IgD-negative memory B cell (primary cell): ENCODE results near the gene ADGRG3. TPM values are rescaled to one million over a fixed set of nuclear protein-coding genes. Genes with fewer than 3 reads are reported as not detected.
"Not testable (repeated sequence)": the region's sequence is repeated elsewhere in the genome, so short reads cannot be mapped to it uniquely, and the experiment has no call there.

ENCODE experiments used
- H3K27ac Mint-ChIP-seq, 3 donors: one replicate each; pipeline ENCODE4 v1.8.0; 2020 to 2022; ENCODE audit warnings: mild to moderate bottlenecking in 3 of 3, mixed read lengths in 3 of 3, moderate library complexity in 1 of 3
- H3K27me3 Mint-ChIP-seq: one replicate; pipeline ENCODE4 v1.8.0; 2021; ENCODE audit warnings: mixed read lengths
- H3K36me3 Mint-ChIP-seq: one replicate; pipeline ENCODE4 v1.8.0; 2020; ENCODE audit warnings: mild to moderate bottlenecking, mixed read lengths
- H3K4me1 Mint-ChIP-seq, 3 donors: one replicate each; pipeline ENCODE4 v1.8.0; 2020 to 2022; ENCODE audit warnings: mixed read lengths in 3 of 3, mild to moderate bottlenecking in 1 of 3
- H3K4me3 Mint-ChIP-seq, 4 donors: one replicate each; pipeline ENCODE4 v1.8.0; 2020 to 2022; ENCODE audit warnings: mild to moderate bottlenecking in 4 of 4, mixed read lengths in 4 of 4, moderate library complexity in 3 of 4
- H3K9me3 Mint-ChIP-seq, 3 donors: one replicate each; pipeline ENCODE4 v1.8.0; 2020 to 2021; ENCODE audit warnings: mixed read lengths in 3 of 3, mild to moderate bottlenecking in 1 of 3
- polyA plus RNA-seq: library from polyadenylated mRNA; unstranded; fragments of 300-500 nt; fragmentation: Illumina TruSeq; gene quantifications from one replicate; pipeline ENCODE4 v1.2.3, GENCODE V29; 2021

ADGRG3 gene
- polyA plus RNA-seq, 1 donor from 2014 or later, result not detected

GRCh38 chr16:57711993-57712392 is 43.9 kb downstream of the ADGRG3 start:
- no peaks in the 10 kb centered on the region for H3K4me1 Mint-ChIP-seq
- H3K27me3 Mint-ChIP-seq, result peaks cover 27% of the 10 kb centered on the region
- no peak overlapping the region for H3K27ac Mint-ChIP-seq
- H3K36me3 Mint-ChIP-seq, result no peaks in the 10 kb centered on the region
- no peak overlapping the region for H3K4me3 Mint-ChIP-seq
- no peaks in the 10 kb centered on the region for H3K9me3 Mint-ChIP-seq

DNA sequence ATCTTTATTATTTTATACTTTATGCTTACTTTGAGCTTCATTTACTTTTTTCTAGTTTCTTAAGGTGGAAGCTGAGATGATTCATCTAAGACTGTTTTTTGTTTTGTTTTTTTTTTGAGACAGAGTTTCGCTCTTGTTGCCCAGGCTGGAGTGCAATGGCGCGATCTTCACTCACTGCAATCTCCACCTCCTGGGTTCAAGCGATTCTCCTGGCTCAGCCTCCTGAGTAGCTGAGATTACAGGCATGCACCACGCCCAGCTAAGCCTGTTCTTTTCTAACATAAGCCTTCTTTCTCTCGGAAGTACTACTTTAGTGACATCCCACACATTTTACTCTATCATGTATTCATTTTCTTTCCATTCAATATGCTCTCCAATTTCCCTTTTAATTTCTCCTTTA is 44.5 kb downstream of the ADGRG3 start:
- H3K9me3 Mint-ChIP-seq, H3K36me3 Mint-ChIP-seq, H3K27ac Mint-ChIP-seq, H3K4me1 Mint-ChIP-seq, H3K4me3 Mint-ChIP-seq: not testable (repeated sequence)
- peaks cover 27% of the 10 kb centered on the region for H3K27me3 Mint-ChIP-seq

DNA sequence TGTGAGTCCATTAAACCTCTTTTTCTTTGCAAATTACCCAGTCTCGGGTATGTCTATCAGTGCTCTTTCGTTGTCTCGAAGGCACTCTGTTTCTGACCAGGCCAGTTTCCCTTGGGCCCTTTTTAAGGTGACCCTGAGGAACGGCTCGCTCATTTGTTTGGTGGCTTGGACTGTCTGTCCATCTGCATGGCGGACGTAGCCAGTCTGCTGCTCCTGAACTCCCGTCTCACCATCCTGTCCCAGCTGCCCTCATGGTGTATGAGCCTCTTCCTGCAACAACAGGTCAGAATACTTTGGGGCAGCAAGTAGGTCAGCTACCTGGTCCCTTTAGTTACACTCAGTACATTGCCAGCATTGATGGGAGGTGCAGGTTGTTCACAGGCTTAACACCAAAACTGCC is 45.5 kb downstream of the ADGRG3 start:
- Mint-ChIP-seq H3K4me1 (no peaks in the 10 kb centered on the region), H3K4me3 (no peak overlapping the region), H3K9me3 (no peaks in the 10 kb centered on the region), H3K36me3 (no peaks in the 10 kb centered on the region), H3K27ac (no peak overlapping the region), H3K27me3 (peaks cover 24% of the 10 kb centered on the region)

DNA sequence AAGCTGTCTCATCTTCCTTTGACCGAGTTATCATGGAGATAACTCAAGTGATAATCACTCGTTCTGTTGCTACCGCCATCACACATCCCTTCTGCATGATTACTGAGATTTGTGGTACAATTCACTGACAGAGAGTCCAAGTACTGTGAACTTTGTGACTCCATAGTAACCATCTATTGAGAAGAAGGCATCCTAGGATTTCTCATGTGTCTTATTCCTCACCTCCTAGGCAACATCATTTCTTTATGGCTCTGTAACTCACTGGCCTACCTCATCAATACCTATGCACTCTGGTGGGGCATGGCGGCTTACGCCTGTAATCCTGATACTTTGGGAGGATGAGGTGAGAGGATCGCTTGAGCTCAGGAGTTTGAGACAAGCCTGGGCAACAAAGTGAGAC is 45.9 kb downstream of the ADGRG3 start:
- Mint-ChIP-seq H3K27ac (no peak overlapping the region), H3K36me3 (no peaks in the 10 kb centered on the region), H3K9me3 (no peaks in the 10 kb centered on the region), H3K4me1 (no peaks in the 10 kb centered on the region), H3K4me3 (no peak overlapping the region), H3K27me3 (peaks cover 23% of the 10 kb centered on the region)

- Mint-ChIP-seq H3K4me1 (peaks cover 0 to 4% (median 3%) of the 10 kb centered on the region in 3 donors), H3K27ac (no peak overlapping the region), H3K4me3 (no peak overlapping the region), H3K36me3 (no peaks in the 10 kb centered on the region), H3K27me3 (peaks cover 6% of the 10 kb centered on the region), H3K9me3 (no peaks in the 10 kb centered on the region)
Observed at GRCh38 chr16:57720142-57720575, 52.1 kb downstream of the ADGRG3 start.

GRCh38 chr16:57721356-57722209 is 53.5 kb downstream of the ADGRG3 start:
- H3K27ac Mint-ChIP-seq, result no peak overlapping the region
- H3K36me3 Mint-ChIP-seq, result no peaks in the 10 kb centered on the region
- no peak overlapping the region for H3K4me3 Mint-ChIP-seq
- H3K9me3 Mint-ChIP-seq, result no peaks in the 10 kb centered on the region
- peaks cover 2% of the 10 kb centered on the region for H3K27me3 Mint-ChIP-seq
- peaks cover 1 to 8% (median 5%) of the 10 kb centered on the region in 3 donors for H3K4me1 Mint-ChIP-seq

DNA sequence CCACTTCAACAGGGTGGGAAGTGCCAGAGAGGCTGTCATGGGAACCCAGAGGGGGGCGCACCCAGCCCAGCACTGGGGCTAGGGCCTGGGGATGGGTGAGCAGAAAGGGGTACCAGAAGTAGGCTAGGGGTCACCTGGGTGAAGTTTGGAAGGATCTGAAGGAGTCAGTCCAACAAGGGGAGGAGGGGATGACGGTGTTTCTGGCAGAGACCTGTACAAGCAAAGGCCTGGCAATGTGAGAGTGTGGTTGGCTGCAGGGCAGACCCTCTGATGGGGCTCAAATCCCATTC is 54.0 kb downstream of the ADGRG3 start:
- Mint-ChIP-seq H3K27me3 (peaks cover 2% of the 10 kb centered on the region), H3K4me1 (peaks cover 1 to 8% (median 5%) of the 10 kb centered on the region in 3 donors), H3K9me3 (no peaks in the 10 kb centered on the region), H3K27ac (no peak overlapping the region), H3K36me3 (no peaks in the 10 kb centered on the region), H3K4me3 (no peak overlapping the region)

DNA sequence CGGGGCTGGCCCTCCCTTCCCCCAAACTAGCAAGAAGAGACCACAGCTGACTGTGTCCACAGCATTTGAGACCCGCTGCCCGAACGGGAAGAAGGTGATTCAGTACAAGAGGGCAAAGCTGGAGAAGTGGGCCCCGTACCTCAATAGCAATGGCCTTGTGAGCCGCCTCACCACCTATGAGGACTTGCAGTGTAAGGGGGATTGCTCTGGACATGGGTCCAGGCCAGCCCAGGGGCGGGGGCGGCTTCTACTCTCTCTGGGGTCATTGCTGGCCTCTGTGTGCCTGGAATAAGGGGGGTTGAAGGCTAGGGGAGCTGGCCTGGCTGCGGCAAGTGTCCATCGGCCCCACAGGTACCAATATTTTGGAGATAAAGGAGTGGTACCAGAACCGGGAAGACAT is 54.5 kb downstream of the ADGRG3 start:
- no peak overlapping the region for H3K27ac Mint-ChIP-seq
- no peaks in the 10 kb centered on the region for H3K36me3 Mint-ChIP-seq
- H3K27me3 Mint-ChIP-seq, result peaks cover 2% of the 10 kb centered on the region
- H3K4me1 Mint-ChIP-seq, result peaks cover 1 to 8% (median 5%) of the 10 kb centered on the region in 3 donors
- H3K9me3 Mint-ChIP-seq, result no peaks in the 10 kb centered on the region
- H3K4me3 Mint-ChIP-seq, result no peak overlapping the region

DNA sequence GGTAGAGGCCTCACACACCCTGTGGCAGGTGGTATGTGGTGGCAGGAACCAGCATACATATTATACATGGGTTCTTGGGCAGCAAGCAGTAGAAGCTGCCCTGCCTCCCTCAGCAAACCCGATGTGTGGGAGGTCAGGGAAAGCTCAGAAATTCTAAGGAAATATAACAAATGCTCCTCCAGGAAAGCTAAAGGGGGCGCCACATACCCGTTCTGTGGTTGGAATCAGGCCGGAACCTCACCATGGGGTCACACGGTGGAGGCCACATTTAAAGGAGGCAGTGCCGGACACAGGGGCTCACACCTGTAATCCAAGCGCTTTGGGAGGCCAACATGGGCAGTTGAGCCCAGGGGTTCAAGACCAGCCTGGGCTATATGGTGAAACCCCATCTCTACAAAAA is 55.1 kb downstream of the ADGRG3 start:
- H3K27ac Mint-ChIP-seq, result no peak overlapping the region
- H3K4me3 Mint-ChIP-seq, result no peak overlapping the region
- H3K36me3 Mint-ChIP-seq, result no peaks in the 10 kb centered on the region

DNA sequence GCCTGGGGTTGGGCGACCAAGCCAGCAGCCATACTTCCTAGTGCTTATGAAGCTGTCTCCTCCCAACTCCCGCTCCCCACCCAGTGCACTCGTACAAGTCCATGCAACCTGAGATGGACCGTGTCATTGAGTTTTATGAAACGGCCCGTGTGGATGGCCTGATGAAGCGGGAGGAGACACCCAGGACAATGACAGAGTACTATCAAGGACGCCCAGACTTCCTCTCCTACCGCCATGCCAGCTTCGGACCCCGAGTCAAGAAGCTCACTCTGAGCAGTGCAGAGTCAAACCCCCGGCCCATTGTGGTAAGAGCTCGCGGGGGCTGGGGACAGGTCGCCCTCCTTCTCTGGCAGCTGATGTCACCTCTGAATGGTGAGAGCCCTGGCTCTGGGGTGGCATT is 56.4 kb downstream of the ADGRG3 start:
- Mint-ChIP-seq H3K36me3 (no peaks in the 10 kb centered on the region), H3K27ac (no peak overlapping the region), H3K4me3 (no peak overlapping the region), H3K27me3 (peaks cover 2% of the 10 kb centered on the region), H3K4me1 (peaks cover 1 to 8% (median 5%) of the 10 kb centered on the region in 3 donors), H3K9me3 (no peaks in the 10 kb centered on the region)

More for the DNA sequence above, 55.1 kb downstream of the ADGRG3 start:
- Mint-ChIP-seq H3K4me1 (peaks cover 1 to 8% (median 5%) of the 10 kb centered on the region in 3 donors), H3K27me3 (peaks cover 2% of the 10 kb centered on the region), H3K9me3 (no peaks in the 10 kb centered on the region)

DNA sequence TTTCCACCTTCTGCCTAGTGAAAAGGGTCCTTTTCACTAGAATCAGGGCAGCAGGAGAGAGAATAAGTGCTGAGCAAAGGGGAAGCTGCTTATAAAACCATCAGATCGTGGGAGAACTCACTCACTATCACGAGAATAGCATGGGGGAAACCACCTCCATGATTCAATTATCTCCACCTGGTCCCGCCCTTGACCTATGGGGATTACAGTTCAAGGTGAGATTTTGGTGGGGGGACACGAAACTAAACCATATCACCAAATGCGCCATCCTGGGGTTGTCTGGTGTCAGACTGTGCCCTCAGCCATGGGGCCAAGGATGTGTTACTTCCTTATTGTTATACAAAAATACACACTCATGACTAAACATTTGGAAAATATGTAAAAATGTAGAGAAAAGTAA is 57.0 kb downstream of the ADGRG3 start:
- Mint-ChIP-seq H3K27ac (peak overlapping the region in 1 of 3 donors; percentile 76), H3K9me3 (no peaks in the 10 kb centered on the region), H3K27me3 (peaks cover 2% of the 10 kb centered on the region), H3K4me3 (no peak overlapping the region), H3K36me3 (no peaks in the 10 kb centered on the region), H3K4me1 (peaks cover 1 to 8% (median 5%) of the 10 kb centered on the region in 3 donors)

- Mint-ChIP-seq H3K4me1 (peaks cover 1 to 8% (median 5%) of the 10 kb centered on the region in 3 donors), H3K27ac (peak overlapping the region in 1 of 3 donors; percentile 76), H3K27me3 (no peaks in the 10 kb centered on the region), H3K4me3 (no peak overlapping the region), H3K36me3 (no peaks in the 10 kb centered on the region), H3K9me3 (no peaks in the 10 kb centered on the region)
Observed at GRCh38 chr16:57725554-57725953, 57.4 kb downstream of the ADGRG3 start.

GRCh38 chr16:57725976-57726375 is 57.9 kb downstream of the ADGRG3 start:
- Mint-ChIP-seq H3K9me3 (no peaks in the 10 kb centered on the region), H3K4me1 (peaks cover 1 to 8% (median 5%) of the 10 kb centered on the region in 3 donors), H3K4me3 (no peak overlapping the region), H3K27me3 (no peaks in the 10 kb centered on the region), H3K27ac (no peak overlapping the region), H3K36me3 (no peaks in the 10 kb centered on the region)

- Mint-ChIP-seq H3K27ac (no peak overlapping the region), H3K4me1 (peaks cover 1 to 8% (median 5%) of the 10 kb centered on the region in 3 donors), H3K9me3 (no peaks in the 10 kb centered on the region), H3K36me3 (no peaks in the 10 kb centered on the region), H3K4me3 (no peak overlapping the region), H3K27me3 (no peaks in the 10 kb centered on the region)
Observed at GRCh38 chr16:57726433-57726947, 58.4 kb downstream of the ADGRG3 start.

DNA sequence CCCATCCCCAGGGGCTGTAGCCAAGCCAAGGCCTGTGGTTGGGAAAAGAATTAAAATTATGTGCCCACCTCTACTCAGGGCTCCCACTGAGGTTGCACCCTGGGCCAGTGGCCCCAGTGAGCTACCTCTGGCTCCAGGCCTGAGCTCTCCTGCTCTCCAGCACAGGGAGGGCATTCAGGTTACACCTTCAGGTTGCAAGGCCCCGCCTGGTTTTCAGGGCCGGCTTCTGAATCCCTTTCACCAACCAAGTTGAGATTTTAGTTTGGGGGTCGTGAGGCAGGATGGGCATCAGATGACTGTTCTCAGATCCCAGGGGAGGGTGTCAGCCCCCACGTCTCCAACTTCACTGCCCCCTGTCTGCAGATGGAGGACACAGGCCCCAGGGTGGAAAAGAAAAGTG is 59.5 kb downstream of the ADGRG3 start:
- peaks cover 1 to 8% (median 5%) of the 10 kb centered on the region in 3 donors for H3K4me1 Mint-ChIP-seq
- H3K4me3 Mint-ChIP-seq, result no peak overlapping the region
- H3K27me3 Mint-ChIP-seq, result no peaks in the 10 kb centered on the region
- no peaks in the 10 kb centered on the region for H3K36me3 Mint-ChIP-seq
- no peak overlapping the region for H3K27ac Mint-ChIP-seq
- peaks cover 0 to 1% (median 0%) of the 10 kb centered on the region in 3 donors for H3K9me3 Mint-ChIP-seq
